ENCODE measurements around the gene AMOTL2.

GRCh38 chr3:134340982-134341365 lies 33.3 kb downstream of the AMOTL2 start:
- TF ChIP-seq CTCF (IDR thresholded peaks at IDR 0.05) (no peak), POLR2A (IDR thresholded peaks at IDR 0.05) (no peak)
